ENCODE results near the gene C6orf62. TPM values are rescaled to one million over a fixed set of nuclear protein-coding genes. Genes with fewer than 3 reads are reported as not detected.

C6orf62 gene
- polyA plus RNA-seq, 1 donor from 2014 or later, result 105 TPM

- no peak for TF ChIP-seq TAF1 (IDR thresholded peaks at IDR 0.05; ENCODE audit: low read depth)
- Histone ChIP-seq H2AFZ (ENCODE audit: low read depth, low read length) (no peak overlapping the region), H3K27me3 (ENCODE audit: insufficient read depth, low read depth, low read length) (no peaks in the 10 kb centered on the region), H3K36me3 (ENCODE audit: insufficient read depth, low read length) (no peaks in the 10 kb centered on the region), H3K4me3 (ENCODE audit: low read length) (no peak overlapping the region), H4K20me1 (ENCODE audit: insufficient read depth) (no peaks in the 10 kb centered on the region), H3K4me2 (ENCODE audit: low read length) (no peak overlapping the region), H3K79me2 (replicated peaks; ENCODE audit: insufficient read depth, low read length) (no peaks in the 10 kb centered on the region), H3K9me3 (ENCODE audit: low read length) (no peaks in the 10 kb centered on the region), H3K27ac (ENCODE audit: low read length) (no peak overlapping the region), H3K9me2 (ENCODE audit: insufficient read depth, low read length) (no peaks in the 10 kb centered on the region), H3K9ac (ENCODE audit: low read length) (no peak overlapping the region), H3F3A (ENCODE audit: insufficient read depth, low read length, poor library complexity, severe bottlenecking) (no peaks in the 10 kb centered on the region)
Measured at GRCh38 chr6:24686946-24687345, 32.0 kb downstream of the C6orf62 start.

- Histone ChIP-seq H3K9me2 (ENCODE audit: insufficient read depth, low read length) (no peaks in the 10 kb centered on the region), H3F3A (ENCODE audit: insufficient read depth, low read length, poor library complexity, severe bottlenecking) (no peaks in the 10 kb centered on the region), H4K20me1 (ENCODE audit: insufficient read depth) (no peaks in the 10 kb centered on the region), H3K27me3 (ENCODE audit: insufficient read depth, low read depth, low read length) (no peaks in the 10 kb centered on the region), H3K79me2 (replicated peaks; ENCODE audit: insufficient read depth, low read length) (no peaks in the 10 kb centered on the region), H2AFZ (ENCODE audit: low read depth, low read length) (no peak overlapping the region), H3K27ac (ENCODE audit: low read length) (no peak overlapping the region), H3K9ac (ENCODE audit: low read length) (no peak overlapping the region), H3K4me3 (ENCODE audit: low read length) (no peak overlapping the region), H3K4me2 (ENCODE audit: low read length) (no peak overlapping the region), H3K9me3 (ENCODE audit: low read length) (no peaks in the 10 kb centered on the region), H3K36me3 (ENCODE audit: insufficient read depth, low read length) (no peaks in the 10 kb centered on the region)
- TF ChIP-seq EP300 (conservative IDR thresholded peaks at IDR 0.05; ENCODE audit: poor library complexity, severe bottlenecking) (no peak), SMC3 (conservative IDR thresholded peaks at IDR 0.05; ENCODE audit: poor library complexity) (no peak), MXI1 (conservative IDR thresholded peaks at IDR 0.05; ENCODE audit: poor library complexity, severe bottlenecking) (no peak), EZH2 (IDR thresholded peaks at IDR 0.05; ENCODE audit: borderline replicate concordance, insufficient read depth, low read length, poor library complexity, severe bottlenecking) (no peak), CTCF (IDR thresholded peaks at IDR 0.05; ENCODE audit: poor library complexity, severe bottlenecking) (no peak), POLR2AphosphoS5 (IDR thresholded peaks at IDR 0.05) (no peak), TAF1 (IDR thresholded peaks at IDR 0.05; ENCODE audit: low read depth) (no peak), RAD21 (conservative IDR thresholded peaks at IDR 0.05) (no peak)
- TF ChIP-seq, protein P1, sequence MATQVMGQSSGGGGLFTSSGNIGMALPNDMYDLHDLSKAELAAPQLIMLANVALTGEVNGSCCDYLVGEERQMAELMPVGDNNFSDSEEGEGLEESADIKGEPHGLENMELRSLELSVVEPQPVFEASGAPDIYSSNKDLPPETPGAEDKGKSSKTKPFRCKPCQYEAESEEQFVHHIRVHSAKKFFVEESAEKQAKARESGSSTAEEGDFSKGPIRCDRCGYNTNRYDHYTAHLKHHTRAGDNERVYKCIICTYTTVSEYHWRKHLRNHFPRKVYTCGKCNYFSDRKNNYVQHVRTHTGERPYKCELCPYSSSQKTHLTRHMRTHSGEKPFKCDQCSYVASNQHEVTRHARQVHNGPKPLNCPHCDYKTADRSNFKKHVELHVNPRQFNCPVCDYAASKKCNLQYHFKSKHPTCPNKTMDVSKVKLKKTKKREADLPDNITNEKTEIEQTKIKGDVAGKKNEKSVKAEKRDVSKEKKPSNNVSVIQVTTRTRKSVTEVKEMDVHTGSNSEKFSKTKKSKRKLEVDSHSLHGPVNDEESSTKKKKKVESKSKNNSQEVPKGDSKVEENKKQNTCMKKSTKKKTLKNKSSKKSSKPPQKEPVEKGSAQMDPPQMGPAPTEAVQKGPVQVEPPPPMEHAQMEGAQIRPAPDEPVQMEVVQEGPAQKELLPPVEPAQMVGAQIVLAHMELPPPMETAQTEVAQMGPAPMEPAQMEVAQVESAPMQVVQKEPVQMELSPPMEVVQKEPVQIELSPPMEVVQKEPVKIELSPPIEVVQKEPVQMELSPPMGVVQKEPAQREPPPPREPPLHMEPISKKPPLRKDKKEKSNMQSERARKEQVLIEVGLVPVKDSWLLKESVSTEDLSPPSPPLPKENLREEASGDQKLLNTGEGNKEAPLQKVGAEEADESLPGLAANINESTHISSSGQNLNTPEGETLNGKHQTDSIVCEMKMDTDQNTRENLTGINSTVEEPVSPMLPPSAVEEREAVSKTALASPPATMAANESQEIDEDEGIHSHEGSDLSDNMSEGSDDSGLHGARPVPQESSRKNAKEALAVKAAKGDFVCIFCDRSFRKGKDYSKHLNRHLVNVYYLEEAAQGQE (IDR thresholded peaks at IDR 0.05; ENCODE audit: borderline replicate concordance), result no peak
Measured at GRCh38 chr6:24686408-24686807, 32.5 kb downstream of the C6orf62 start.
